A549 (cell line): Measurements from ENCODE around the gene SLC35A3. TPM values are rescaled to one million over a fixed set of nuclear protein-coding genes. Genes with fewer than 3 reads are reported as not detected.

Source experiments
- ATAC-seq, 2 experiments: fragments of 200-7000 bp in 1 of 2; fragments of >200 bp in 1 of 2; cut with Nextera tagmentation in 1 of 2; cut with Tn5 transposase in 1 of 2; 3 replicates each; pipeline versions ENCODE4 v1.8.0 to v1.9.1; 2018 to 2020; ENCODE audit warnings: mild to moderate bottlenecking in 1 of 2, moderate library complexity in 1 of 2
- CTCF ChIA-PET: fragments of 300-600 bp; sonication (Branson Sonifier 250); formaldehyde crosslinking; extraction: SDS; loops from one replicate; lab custom pipeline; 2021; ENCODE audit warnings: antibody characterized with exemption, inconsistent platforms; lab: Yijun Ruan, JAX
- POLR2A ChIA-PET: fragments of 350-600 bp; formaldehyde crosslinking; extraction: SDS; loops from one replicate; lab custom pipeline; 2021; ENCODE audit warnings: antibody characterized with exemption, inconsistent platforms; lab: Yijun Ruan, JAX
- DNase-seq, 2 experiments: peaks; one replicate each; pipeline versions ENCODE4 v3.0.0 to v3.0.0-alpha.2; 2011 to 2016; ENCODE audit warnings: low read depth in 1 of 2, low spot score in 1 of 2
- FAIRE-seq: peaks from 2 replicates; lab custom pipeline; 2011; peaks lifted over from hg19 to GRCh38; lab: Jason Lieb, UNC
- H3K27ac ChIP-seq, 2 experiments: fragments of >200 bp; sonication (Bioruptor Twin); formaldehyde crosslinking; 3 replicates each; pipeline ENCODE4 v1.5.1; 2016 to 2017
- H3K4me1 ChIP-seq: fragments of >200 bp; sonication (Bioruptor Twin); formaldehyde crosslinking; 3 replicates; pipeline ENCODE4 v1.6.1; 2016
- H3K4me2 ChIP-seq: fragments of >200 bp; sonication (Bioruptor Twin); formaldehyde crosslinking; 3 replicates; pipeline ENCODE4 v1.6.1; 2016
- H3K4me3 ChIP-seq: fragments of >200 bp; sonication (Bioruptor Twin); formaldehyde crosslinking; 3 replicates; pipeline ENCODE4 v1.5.1; 2016
- H3K9me3 ChIP-seq: fragments of >200 bp; sonication (Bioruptor Twin); formaldehyde crosslinking; 3 replicates; pipeline ENCODE4 v1.6.1; 2016
- BCL3 ChIP-seq: fragments of >200 bp; sonication (Bioruptor Twin); formaldehyde crosslinking; IDR thresholded peaks from 3 replicates; pipeline ENCODE4 v1.6.1; 2016
- CBX2 ChIP-seq: fragments of 200-600 bp; sonication (generic); IDR thresholded peaks from 2 replicates; pipeline ENCODE4 v1.6.1; 2016; ENCODE audit warnings: low read depth, mild to moderate bottlenecking, borderline replicate concordance
- CBX8 ChIP-seq: fragments of 200-600 bp; sonication (generic); IDR thresholded peaks from 2 replicates; pipeline ENCODE4 v1.6.1; 2016
- CHD4 ChIP-seq: fragments of 200-600 bp; sonication (generic); IDR thresholded peaks from 2 replicates; pipeline ENCODE4 v1.6.1; 2016; ENCODE audit warnings: antibody characterized with exemption, mild to moderate bottlenecking, borderline replicate concordance
- CTCF ChIP-seq: fragments of >200 bp; sonication (Bioruptor Twin); formaldehyde crosslinking; IDR thresholded peaks from 3 replicates; pipeline ENCODE4 v1.5.1; 2016
- EHMT2 ChIP-seq: fragments of 200-600 bp; sonication (generic); IDR thresholded peaks from 2 replicates; pipeline ENCODE4 v1.6.1; 2016; ENCODE audit warnings: antibody characterized with exemption, low read depth, mild to moderate bottlenecking, moderate library complexity
- FOSB ChIP-seq: fragments of 250-450 bp; sonication (Bioruptor Pico); IDR thresholded peaks from 2 replicates; pipeline ENCODE4 v1.5.0; 2020; ENCODE audit warnings: mild to moderate bottlenecking, moderate library complexity
- GATA3 ChIP-seq: IDR thresholded peaks from 2 replicates; pipeline ENCODE4 v1.6.1; 2012; ENCODE audit warnings: borderline replicate concordance
- HDAC2 ChIP-seq: fragments of 200-600 bp; sonication (generic); IDR thresholded peaks from 2 replicates; pipeline ENCODE4 v1.6.1; 2016
- KDM1A ChIP-seq: fragments of 200-600 bp; sonication (generic); IDR thresholded peaks from 2 replicates; pipeline ENCODE4 v1.6.1; 2016; ENCODE audit warnings: low read depth, mild to moderate bottlenecking
- MAFK ChIP-seq: fragments of 450-650 bp; IDR thresholded peaks from 2 replicates; pipeline ENCODE4 v1.6.1; 2014; ENCODE audit not compliant: partially characterized antibody
- MAZ ChIP-seq: fragments of 150-350 bp; IDR thresholded peaks from 2 replicates; pipeline ENCODE4 v1.6.1; 2014; ENCODE audit warnings: antibody characterized with exemption, low read depth, low read length, borderline replicate concordance
- MYC ChIP-seq: IDR thresholded peaks from 2 replicates; pipeline ENCODE4 v1.6.1; 2012; ENCODE audit warnings: mild to moderate bottlenecking, inconsistent platforms, low read length, improper control_type of control experiment, borderline replicate concordance
- PBX3 ChIP-seq: IDR thresholded peaks from 2 replicates; pipeline ENCODE4 v1.6.1; 2012
- PHF8 ChIP-seq: fragments of 200-600 bp; sonication (generic); IDR thresholded peaks from 2 replicates; pipeline ENCODE4 v1.6.1; 2016; ENCODE audit warnings: low read depth, mild to moderate bottlenecking, antibody characterized with exemption, moderate library complexity, borderline replicate concordance
- RAD21 ChIP-seq, 2 experiments: fragments of >200 bp in 1 of 2; sonication (Bioruptor Twin) in 1 of 2; formaldehyde crosslinking in 1 of 2; IDR thresholded peaks in 1 of 2; conservative IDR thresholded peaks in 1 of 2; 2 replicates in 1 of 2; 3 replicates in 1 of 2; pipeline ENCODE4 v1.6.1; 2012 to 2018; ENCODE audit warnings: inconsistent platforms in 1 of 2
- RCOR1 ChIP-seq: fragments of 150-350 bp; IDR thresholded peaks from 2 replicates; pipeline ENCODE4 v1.6.1; 2014; ENCODE audit warnings: antibody characterized with exemption, low read length, low read depth
- RFX5 ChIP-seq: fragments of 450-650 bp; IDR thresholded peaks from 2 replicates; pipeline ENCODE4 v1.7.1; 2014; ENCODE audit warnings: antibody characterized with exemption, mild to moderate bottlenecking, moderate library complexity
- RNF2 ChIP-seq: fragments of 200-600 bp; sonication (generic); IDR thresholded peaks from 2 replicates; pipeline ENCODE4 v1.6.1; 2016; ENCODE audit warnings: low read depth, mild to moderate bottlenecking, antibody characterized with exemption, moderate library complexity, borderline replicate concordance
- TFCP2L1 ChIP-seq: fragments of 250-450 bp; sonication (Bioruptor Pico); IDR thresholded peaks from 2 replicates; pipeline ENCODE4 v1.5.0; 2021; ENCODE audit warnings: mild to moderate bottlenecking
- USF2 ChIP-seq: fragments of 450-650 bp; IDR thresholded peaks from 2 replicates; pipeline ENCODE4 v1.6.1; 2014; ENCODE audit warnings: antibody characterized with exemption
- ZC3H11A ChIP-seq: fragments of 450-650 bp; IDR thresholded peaks from 2 replicates; pipeline ENCODE4 v1.6.1; 2014; ENCODE audit warnings: antibody characterized with exemption, mild to moderate bottlenecking
- WGBS: methylation state at CpG from one replicate; pipeline ENCODE4 v1.1.6; 2017; ENCODE audit errors: missing lambda C conversion rate; 5-methylcytosine and 5-hydroxymethylcytosine counted together
- polyA plus RNA-seq, 4 experiments: library from polyadenylated mRNA; depleted of rRNA in 3 of 4; stranded (reverse); fragments of >200 nt; fragmentation: RNase III in 1 of 4; extraction: RNeasy Plus Mini Kit Qiagen cat#74134 plus additional on column Dnase treatment in 1 of 4; gene quantifications; 2 replicates in 3 of 4; 3 replicates in 1 of 4; pipeline ENCODE4 v1.2.3, GENCODE V29; 2011 to 2017
- TF ChIP-seq, protein P1 (sequence below): fragments of >200 bp; sonication (Bioruptor Twin); formaldehyde crosslinking; IDR thresholded peaks from 2 replicates; pipeline ENCODE4 v1.6.1; 2016
- TF ChIP-seq, protein P2 (sequence below): fragments of 250-450 bp; sonication (Bioruptor Pico); IDR thresholded peaks from 2 replicates; pipeline ENCODE4 v1.5.0; 2020; ENCODE audit warnings: low read depth, mild to moderate bottlenecking, moderate library complexity
- TF ChIP-seq, protein P3 (sequence below): IDR thresholded peaks from 2 replicates; pipeline ENCODE4 v1.6.1; 2012

Gene SLC35A3
- polyA plus RNA-seq, 2 of the 4 experiments (the other 2 are of a cell fraction), result 9.6 to 15.1 TPM

GRCh38 chr1:99965646-99966375 lies 4.0 kb upstream of the SLC35A3 start:
- CTCF ChIA-PET, result no interaction called here
- ATAC-seq, result no peak
- H3K27ac ChIP-seq, result no peak overlapping the region

GRCh38 chr1:99968214-99968613 lies 1.6 kb upstream of the SLC35A3 start:
- no peak for ATAC-seq
- ChIA-PET CTCF (no interaction called here), POLR2A (no interaction called here)
- Histone ChIP-seq H3K9me3 (no peaks in the 10 kb centered on the region), H3K4me2 (no peak overlapping the region), H3K4me1 (peaks cover 11% of the 10 kb centered on the region; the same call in 1 of the 3 replicates), H3K4me3 (no peak overlapping the region), H3K27ac (no peak overlapping the region)
- TF ChIP-seq, protein P1, sequence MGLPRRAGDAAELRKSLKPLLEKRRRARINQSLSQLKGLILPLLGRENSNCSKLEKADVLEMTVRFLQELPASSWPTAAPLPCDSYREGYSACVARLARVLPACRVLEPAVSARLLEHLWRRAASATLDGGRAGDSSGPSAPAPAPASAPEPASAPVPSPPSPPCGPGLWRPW, result no peak
- TF ChIP-seq BCL3 (no peak), KDM1A (no peak), CTCF (no peak), TFCP2L1 (CRISPR knock-in tag) (no peak), CBX8 (no peak), RAD21 (conservative IDR thresholded peaks at IDR 0.05 in 1 of 2, IDR thresholded peaks at IDR 0.05 in 1 of 2) (no peak), PBX3 (no peak), RCOR1 (no peak), ZC3H11A (no peak), USF2 (no peak), GATA3 (no peak)
- TF ChIP-seq, protein P2, sequence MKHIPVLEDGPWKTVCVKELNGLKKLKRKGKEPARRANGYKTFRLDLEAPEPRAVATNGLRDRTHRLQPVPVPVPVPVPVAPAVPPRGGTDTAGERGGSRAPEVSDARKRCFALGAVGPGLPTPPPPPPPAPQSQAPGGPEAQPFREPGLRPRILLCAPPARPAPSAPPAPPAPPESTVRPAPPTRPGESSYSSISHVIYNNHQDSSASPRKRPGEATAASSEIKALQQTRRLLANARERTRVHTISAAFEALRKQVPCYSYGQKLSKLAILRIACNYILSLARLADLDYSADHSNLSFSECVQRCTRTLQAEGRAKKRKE (CRISPR knock-in tag), result no peak
- 95% methylated on average over 4 of the region's 4 CpGs for WGBS
- DNase-seq, result no peak
- no peak for FAIRE-seq

More at GRCh38 chr1:99965646-99966375, 4.0 kb upstream of the SLC35A3 start:
- Histone ChIP-seq H3K4me2 (no peak overlapping the region), H3K4me3 (no peak overlapping the region), H3K9me3 (no peaks in the 10 kb centered on the region), H3K4me1 (peaks cover 4% of the 10 kb centered on the region; the same call in 1 of the 3 replicates)
- TF ChIP-seq CHD4, result no peak
- TF ChIP-seq PHF8, result no peak
- TF ChIP-seq HDAC2, result no peak
- no peak for TF ChIP-seq EHMT2
- TF ChIP-seq USF2, result no peak
- TF ChIP-seq RCOR1, result no peak
- TF ChIP-seq, protein P3, sequence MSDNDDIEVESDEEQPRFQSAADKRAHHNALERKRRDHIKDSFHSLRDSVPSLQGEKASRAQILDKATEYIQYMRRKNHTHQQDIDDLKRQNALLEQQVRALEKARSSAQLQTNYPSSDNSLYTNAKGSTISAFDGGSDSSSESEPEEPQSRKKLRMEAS, result no peak
- TF ChIP-seq MAFK, result no peak
- TF ChIP-seq FOSB (CRISPR knock-in tag), result no peak
- TF ChIP-seq TFCP2L1 (CRISPR knock-in tag), result no peak
- TF ChIP-seq MAZ, result no peak
- no peak for TF ChIP-seq RNF2
- no peak for TF ChIP-seq RFX5
- no peak for TF ChIP-seq GATA3
- TF ChIP-seq CBX2, result no peak
- no peak for TF ChIP-seq KDM1A
- no peak for TF ChIP-seq MYC
- FAIRE-seq (no peak), DNase-seq (no peak)
- POLR2A ChIA-PET, result no interaction called here
- 67% methylated on average over 2 of the region's 2 CpGs for WGBS
